ENCODE data around the gene VPS37B.

DNA sequence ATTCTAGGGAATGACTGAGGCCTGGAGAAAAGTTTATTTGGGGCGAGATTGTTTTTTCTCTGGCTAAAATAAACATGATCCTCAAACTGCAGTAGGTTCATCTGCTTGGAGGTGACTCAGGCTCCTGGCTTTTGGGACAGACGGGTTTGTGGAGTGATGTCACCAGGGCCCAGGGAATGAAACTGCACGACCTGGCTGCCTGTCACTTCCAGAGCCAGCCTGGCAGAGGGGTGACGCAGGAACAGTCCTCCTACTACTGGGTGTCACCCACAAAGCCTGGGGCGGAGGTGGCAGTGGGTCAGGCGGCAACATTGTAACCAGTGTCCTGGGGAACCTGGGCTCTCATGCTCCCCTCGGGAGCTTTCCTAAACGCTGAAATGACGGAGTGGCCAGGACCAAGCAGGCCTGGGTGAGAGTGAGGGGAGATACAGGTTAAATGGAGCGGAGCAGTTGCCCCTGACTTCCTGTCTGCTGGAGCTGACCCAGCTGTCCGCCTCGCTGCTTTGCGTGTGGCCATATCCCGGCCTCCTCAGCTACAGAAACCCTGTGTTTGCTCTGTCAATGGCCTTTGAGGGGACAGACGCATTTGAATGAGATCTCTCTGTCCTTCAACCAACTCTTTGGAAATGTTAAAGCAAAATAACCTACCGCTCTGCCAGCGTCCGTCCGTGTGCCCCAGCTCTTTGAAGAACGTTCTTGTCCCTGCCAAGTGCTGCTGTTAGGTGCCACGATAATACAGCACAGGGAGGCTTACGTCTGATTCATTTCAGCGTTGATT lies 54.2 kb downstream of the VPS37B start:
- TF ChIP-seq NRF1 (IDR thresholded peaks at IDR 0.05; ENCODE audit: low read depth, low read length) (no peak), CBX8 (IDR thresholded peaks at IDR 0.05; ENCODE audit: borderline replicate concordance, low read depth, low read length) (no peak), CREB1 (IDR thresholded peaks at IDR 0.05) (no peak), EZH2 (IDR thresholded peaks at IDR 0.05; ENCODE audit: low read depth, low read length, severe bottlenecking) (no peak), POLR2A (IDR thresholded peaks at IDR 0.05; ENCODE audit: control extremely low read depth in 1 of 2, low read depth in 2 of 2, low read length in 2 of 2) (no peak)
- TF ChIP-seq, protein P1, sequence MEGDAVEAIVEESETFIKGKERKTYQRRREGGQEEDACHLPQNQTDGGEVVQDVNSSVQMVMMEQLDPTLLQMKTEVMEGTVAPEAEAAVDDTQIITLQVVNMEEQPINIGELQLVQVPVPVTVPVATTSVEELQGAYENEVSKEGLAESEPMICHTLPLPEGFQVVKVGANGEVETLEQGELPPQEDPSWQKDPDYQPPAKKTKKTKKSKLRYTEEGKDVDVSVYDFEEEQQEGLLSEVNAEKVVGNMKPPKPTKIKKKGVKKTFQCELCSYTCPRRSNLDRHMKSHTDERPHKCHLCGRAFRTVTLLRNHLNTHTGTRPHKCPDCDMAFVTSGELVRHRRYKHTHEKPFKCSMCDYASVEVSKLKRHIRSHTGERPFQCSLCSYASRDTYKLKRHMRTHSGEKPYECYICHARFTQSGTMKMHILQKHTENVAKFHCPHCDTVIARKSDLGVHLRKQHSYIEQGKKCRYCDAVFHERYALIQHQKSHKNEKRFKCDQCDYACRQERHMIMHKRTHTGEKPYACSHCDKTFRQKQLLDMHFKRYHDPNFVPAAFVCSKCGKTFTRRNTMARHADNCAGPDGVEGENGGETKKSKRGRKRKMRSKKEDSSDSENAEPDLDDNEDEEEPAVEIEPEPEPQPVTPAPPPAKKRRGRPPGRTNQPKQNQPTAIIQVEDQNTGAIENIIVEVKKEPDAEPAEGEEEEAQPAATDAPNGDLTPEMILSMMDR (IDR thresholded peaks at IDR 0.05; ENCODE audit: control extremely low read depth in 1 of 3, insufficient read depth in 1 of 3, low read depth in 1 of 3, low read length in 3 of 3): no peak
- TF ChIP-seq, protein P2, sequence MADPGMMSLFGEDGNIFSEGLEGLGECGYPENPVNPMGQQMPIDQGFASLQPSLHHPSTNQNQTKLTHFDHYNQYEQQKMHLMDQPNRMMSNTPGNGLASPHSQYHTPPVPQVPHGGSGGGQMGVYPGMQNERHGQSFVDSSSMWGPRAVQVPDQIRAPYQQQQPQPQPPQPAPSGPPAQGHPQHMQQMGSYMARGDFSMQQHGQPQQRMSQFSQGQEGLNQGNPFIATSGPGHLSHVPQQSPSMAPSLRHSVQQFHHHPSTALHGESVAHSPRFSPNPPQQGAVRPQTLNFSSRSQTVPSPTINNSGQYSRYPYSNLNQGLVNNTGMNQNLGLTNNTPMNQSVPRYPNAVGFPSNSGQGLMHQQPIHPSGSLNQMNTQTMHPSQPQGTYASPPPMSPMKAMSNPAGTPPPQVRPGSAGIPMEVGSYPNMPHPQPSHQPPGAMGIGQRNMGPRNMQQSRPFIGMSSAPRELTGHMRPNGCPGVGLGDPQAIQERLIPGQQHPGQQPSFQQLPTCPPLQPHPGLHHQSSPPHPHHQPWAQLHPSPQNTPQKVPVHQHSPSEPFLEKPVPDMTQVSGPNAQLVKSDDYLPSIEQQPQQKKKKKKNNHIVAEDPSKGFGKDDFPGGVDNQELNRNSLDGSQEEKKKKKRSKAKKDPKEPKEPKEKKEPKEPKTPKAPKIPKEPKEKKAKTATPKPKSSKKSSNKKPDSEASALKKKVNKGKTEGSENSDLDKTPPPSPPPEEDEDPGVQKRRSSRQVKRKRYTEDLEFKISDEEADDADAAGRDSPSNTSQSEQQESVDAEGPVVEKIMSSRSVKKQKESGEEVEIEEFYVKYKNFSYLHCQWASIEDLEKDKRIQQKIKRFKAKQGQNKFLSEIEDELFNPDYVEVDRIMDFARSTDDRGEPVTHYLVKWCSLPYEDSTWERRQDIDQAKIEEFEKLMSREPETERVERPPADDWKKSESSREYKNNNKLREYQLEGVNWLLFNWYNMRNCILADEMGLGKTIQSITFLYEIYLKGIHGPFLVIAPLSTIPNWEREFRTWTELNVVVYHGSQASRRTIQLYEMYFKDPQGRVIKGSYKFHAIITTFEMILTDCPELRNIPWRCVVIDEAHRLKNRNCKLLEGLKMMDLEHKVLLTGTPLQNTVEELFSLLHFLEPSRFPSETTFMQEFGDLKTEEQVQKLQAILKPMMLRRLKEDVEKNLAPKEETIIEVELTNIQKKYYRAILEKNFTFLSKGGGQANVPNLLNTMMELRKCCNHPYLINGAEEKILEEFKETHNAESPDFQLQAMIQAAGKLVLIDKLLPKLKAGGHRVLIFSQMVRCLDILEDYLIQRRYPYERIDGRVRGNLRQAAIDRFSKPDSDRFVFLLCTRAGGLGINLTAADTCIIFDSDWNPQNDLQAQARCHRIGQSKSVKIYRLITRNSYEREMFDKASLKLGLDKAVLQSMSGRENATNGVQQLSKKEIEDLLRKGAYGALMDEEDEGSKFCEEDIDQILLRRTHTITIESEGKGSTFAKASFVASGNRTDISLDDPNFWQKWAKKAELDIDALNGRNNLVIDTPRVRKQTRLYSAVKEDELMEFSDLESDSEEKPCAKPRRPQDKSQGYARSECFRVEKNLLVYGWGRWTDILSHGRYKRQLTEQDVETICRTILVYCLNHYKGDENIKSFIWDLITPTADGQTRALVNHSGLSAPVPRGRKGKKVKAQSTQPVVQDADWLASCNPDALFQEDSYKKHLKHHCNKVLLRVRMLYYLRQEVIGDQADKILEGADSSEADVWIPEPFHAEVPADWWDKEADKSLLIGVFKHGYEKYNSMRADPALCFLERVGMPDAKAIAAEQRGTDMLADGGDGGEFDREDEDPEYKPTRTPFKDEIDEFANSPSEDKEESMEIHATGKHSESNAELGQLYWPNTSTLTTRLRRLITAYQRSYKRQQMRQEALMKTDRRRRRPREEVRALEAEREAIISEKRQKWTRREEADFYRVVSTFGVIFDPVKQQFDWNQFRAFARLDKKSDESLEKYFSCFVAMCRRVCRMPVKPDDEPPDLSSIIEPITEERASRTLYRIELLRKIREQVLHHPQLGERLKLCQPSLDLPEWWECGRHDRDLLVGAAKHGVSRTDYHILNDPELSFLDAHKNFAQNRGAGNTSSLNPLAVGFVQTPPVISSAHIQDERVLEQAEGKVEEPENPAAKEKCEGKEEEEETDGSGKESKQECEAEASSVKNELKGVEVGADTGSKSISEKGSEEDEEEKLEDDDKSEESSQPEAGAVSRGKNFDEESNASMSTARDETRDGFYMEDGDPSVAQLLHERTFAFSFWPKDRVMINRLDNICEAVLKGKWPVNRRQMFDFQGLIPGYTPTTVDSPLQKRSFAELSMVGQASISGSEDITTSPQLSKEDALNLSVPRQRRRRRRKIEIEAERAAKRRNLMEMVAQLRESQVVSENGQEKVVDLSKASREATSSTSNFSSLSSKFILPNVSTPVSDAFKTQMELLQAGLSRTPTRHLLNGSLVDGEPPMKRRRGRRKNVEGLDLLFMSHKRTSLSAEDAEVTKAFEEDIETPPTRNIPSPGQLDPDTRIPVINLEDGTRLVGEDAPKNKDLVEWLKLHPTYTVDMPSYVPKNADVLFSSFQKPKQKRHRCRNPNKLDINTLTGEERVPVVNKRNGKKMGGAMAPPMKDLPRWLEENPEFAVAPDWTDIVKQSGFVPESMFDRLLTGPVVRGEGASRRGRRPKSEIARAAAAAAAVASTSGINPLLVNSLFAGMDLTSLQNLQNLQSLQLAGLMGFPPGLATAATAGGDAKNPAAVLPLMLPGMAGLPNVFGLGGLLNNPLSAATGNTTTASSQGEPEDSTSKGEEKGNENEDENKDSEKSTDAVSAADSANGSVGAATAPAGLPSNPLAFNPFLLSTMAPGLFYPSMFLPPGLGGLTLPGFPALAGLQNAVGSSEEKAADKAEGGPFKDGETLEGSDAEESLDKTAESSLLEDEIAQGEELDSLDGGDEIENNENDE (IDR thresholded peaks at IDR 0.05; ENCODE audit: insufficient replicate concordance, low read length): no peak

Measured in H1 (cell line).